ENCODE results near the gene RTN4RL2.

Gene RTN4RL2

GRCh38 chr11:57484141-57484710 lies 23.9 kb downstream of the RTN4RL2 start:
- H3K4me3 ChIP-seq (ENCODE audit: control insufficient read depth, low read depth, low read length): no peak overlapping the region
- DNase-seq (ENCODE audit: low read depth): no peak
- no peak for TF ChIP-seq CTCF (conservative IDR thresholded peaks at IDR 0.05; ENCODE audit: control insufficient read depth, insufficient read depth, low read depth, low read length)

GRCh38 chr11:57485217-57485990 lies 25.1 kb downstream of the RTN4RL2 start:
- TF ChIP-seq CTCF (conservative IDR thresholded peaks at IDR 0.05; ENCODE audit: control insufficient read depth, insufficient read depth, low read depth, low read length): no peak
- no peak overlapping the region for H3K4me3 ChIP-seq (ENCODE audit: control insufficient read depth, low read depth, low read length)
- peak; percentile 82 for DNase-seq (ENCODE audit: low read depth)

- DNase-seq (ENCODE audit: low read depth): no peak
- H3K4me3 ChIP-seq (ENCODE audit: control insufficient read depth, low read depth, low read length): no peak overlapping the region
- no peak for TF ChIP-seq CTCF (conservative IDR thresholded peaks at IDR 0.05; ENCODE audit: control insufficient read depth, insufficient read depth, low read depth, low read length)
These were observed 26.9 kb downstream of the RTN4RL2 start for GRCh38 chr11:57487021-57487778.

GRCh38 chr11:57487920-57488659 lies 27.8 kb downstream of the RTN4RL2 start:
- TF ChIP-seq CTCF (conservative IDR thresholded peaks at IDR 0.05; ENCODE audit: control insufficient read depth, insufficient read depth, low read depth, low read length): no peak
- no peak overlapping the region for H3K4me3 ChIP-seq (ENCODE audit: control insufficient read depth, low read depth, low read length)
- DNase-seq (ENCODE audit: low read depth): no peak

GRCh38 chr11:57490456-57491248 lies 30.3 kb downstream of the RTN4RL2 start:
- no peak overlapping the region for H3K4me3 ChIP-seq (ENCODE audit: control insufficient read depth, low read depth, low read length)
- peak; percentile 60 for DNase-seq (ENCODE audit: low read depth)
- TF ChIP-seq CTCF (conservative IDR thresholded peaks at IDR 0.05; ENCODE audit: control insufficient read depth, insufficient read depth, low read depth, low read length): no peak

Measured in fibroblast of mammary gland (primary cell).